Retinal pigment epithelial cell (primary cell): ENCODE data around the gene SIRT3.
A peak's percentile ranks its signal among the peaks of the same experiment; 100 is the strongest.
"Not testable (repeated sequence)": the region's sequence is repeated elsewhere in the genome, so short reads cannot be mapped to it uniquely, and the experiment has no call there.

ENCODE experiments used
- DNase-seq: peaks from one replicate; pipeline ENCODE4 v3.0.0-alpha.2; 2010; ENCODE audit warnings: low read depth
- H3K4me3 ChIP-seq: 2 replicates; pipeline ENCODE4 v1.5.1; 2011; ENCODE audit warnings: mild to moderate bottlenecking, low read length, control low read depth, moderate library complexity
- CTCF ChIP-seq: conservative IDR thresholded peaks from 2 replicates; pipeline ENCODE4 v1.5.1; 2011; ENCODE audit warnings: low read depth, low read length, control low read depth, inconsistent platforms

The SIRT3 gene

GRCh38 chr11:240315-240714 lies 4.2 kb upstream of the SIRT3 start:
- no peak overlapping the region for H3K4me3 ChIP-seq
- no peak for TF ChIP-seq CTCF
- DNase-seq: no peak

GRCh38 chr11:238346-238745 lies 2.2 kb upstream of the SIRT3 start:
- H3K4me3 ChIP-seq: peak overlapping the region; percentile 95
- DNase-seq: not testable (repeated sequence)

DNA sequence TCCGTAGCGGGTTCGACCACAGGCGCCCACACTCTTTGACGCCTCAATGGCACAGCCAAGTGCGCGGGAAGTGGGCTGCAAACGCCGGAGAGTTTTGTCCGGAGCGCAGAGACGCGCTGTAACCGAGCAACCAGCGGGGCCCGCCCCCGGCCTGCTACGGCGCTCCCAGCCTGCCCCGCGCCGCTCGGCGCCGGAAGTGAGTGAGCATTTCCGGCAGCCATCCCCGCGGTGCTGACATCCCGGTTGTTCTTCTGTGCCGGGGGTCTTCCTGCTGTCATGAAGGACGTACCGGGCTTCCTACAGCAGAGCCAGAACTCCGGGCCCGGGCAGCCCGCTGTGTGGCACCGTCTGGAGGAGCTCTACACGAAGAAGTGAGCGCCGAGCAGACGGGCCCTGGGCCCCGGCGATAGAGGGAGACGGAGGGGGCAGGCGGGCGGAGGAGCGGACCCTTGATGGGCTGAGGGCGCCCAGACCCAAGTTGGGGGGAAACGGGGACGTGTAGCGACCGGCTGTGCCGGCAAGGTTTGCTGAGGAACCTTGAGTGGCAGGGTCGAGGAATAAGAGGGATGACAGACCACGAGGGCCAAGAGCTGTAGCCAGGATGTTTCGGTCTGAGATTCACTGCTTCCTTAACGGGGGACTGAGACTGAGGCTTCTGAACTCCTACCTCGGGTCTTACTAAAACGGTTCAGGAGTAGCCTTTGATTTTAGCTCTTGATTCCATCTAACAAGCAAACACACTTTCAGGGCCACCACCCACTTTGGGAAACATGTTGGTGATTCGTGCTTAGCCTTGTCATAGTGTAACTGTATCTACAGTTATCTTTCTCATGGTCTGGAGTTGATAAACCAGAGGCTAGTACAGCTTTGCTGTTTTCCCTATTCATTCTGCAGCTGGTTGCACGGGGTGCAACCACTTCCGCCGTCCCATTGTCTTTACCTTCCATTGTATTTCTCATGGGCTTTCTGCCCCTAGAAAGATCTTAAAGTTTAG lies 929 bp upstream of the SIRT3 start, which contains the start of gene PSMD13:
Gene PSMD13 (plus strand): TSS at position 203 of the 994 bp plus-strand sequence. CDS start 74 bp downstream, at position 277.
- no peak for TF ChIP-seq CTCF
- H3K4me3 ChIP-seq: peak within 1 kb of the TSS; percentile 95
- peak; percentile 30 for DNase-seq

- no peak for TF ChIP-seq CTCF
- DNase-seq: no peak
- peak overlapping the region; percentile 79 for H3K4me3 ChIP-seq
Measured at GRCh38 chr11:235609-235996, 539 bp downstream of the SIRT3 start.

DNA sequence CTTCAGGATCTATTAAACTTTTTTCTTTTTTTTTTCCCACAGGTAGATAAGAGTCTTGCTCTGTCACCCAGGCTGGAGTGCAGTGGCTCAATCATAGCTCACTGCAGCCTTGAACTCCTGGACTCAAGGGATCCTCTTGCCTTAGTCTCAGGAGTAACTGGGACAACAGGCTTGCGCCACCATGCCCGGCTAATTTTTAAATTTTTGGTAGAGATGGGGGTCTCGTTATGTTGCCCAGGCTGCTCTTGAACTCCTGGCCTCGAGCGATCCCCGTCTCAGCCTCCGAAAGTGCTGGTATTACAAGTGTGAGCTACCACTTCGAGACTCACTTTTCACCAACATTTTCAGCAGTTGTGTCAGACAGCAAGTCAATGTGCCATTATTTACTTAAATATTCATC lies 962 bp downstream of the SIRT3 start:
- TF ChIP-seq CTCF: no peak
- H3K4me3 ChIP-seq: peak overlapping the region; percentile 79
- DNase-seq: no peak

GRCh38 chr11:232783-233565 lies 3.2 kb downstream of the SIRT3 start:
- DNase-seq: no peak
- no peak for TF ChIP-seq CTCF
- H3K4me3 ChIP-seq: no peak overlapping the region

DNA sequence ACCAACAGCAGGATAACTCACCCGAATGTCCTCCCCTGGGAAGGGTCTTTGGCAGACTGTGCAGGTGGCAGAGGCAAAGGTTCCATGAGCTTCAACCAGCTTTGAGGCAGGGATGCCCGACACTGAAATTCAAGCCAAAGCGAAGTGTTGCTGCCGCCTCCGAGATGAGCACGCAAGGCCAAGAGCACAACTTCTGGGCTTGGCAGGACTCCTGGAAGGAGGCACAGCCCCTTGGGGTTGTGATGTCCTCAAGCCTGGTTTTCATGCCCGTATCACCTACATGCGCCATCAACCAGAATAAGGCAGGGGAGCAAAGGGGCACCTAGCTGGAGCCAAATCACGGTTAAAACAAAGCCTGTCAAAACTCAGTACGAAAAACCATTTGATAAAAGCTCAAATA lies 5.7 kb downstream of the SIRT3 start:
- no peak for TF ChIP-seq CTCF
- DNase-seq: no peak
- H3K4me3 ChIP-seq: no peak overlapping the region
